GM18507 (cell line): ENCODE measurements around the gene FOXB2.
"Not testable (repeated sequence)": the region's sequence is repeated elsewhere in the genome, so short reads cannot be mapped to it uniquely, and the experiment has no call there.

Experiments used
- DNase-seq: peaks from one replicate; pipeline ENCODE4 v3.0.0; 2011; ENCODE audit warnings: low read depth; ENCODE audit not compliant: insufficient read length; ENCODE audit errors: extremely low spot score
- FAIRE-seq: peaks from 2 replicates; lab custom pipeline; 2011; peaks lifted over from hg19 to GRCh38; lab: Jason Lieb, UNC

FOXB2 gene

GRCh38 chr9:77040340-77040739 is 20.9 kb downstream of the FOXB2 start:
- DNase-seq (no peak), FAIRE-seq (no peak)

- FAIRE-seq, DNase-seq: not testable (repeated sequence)
Observed at GRCh38 chr9:77043743-77044142, 24.3 kb downstream of the FOXB2 start.

GRCh38 chr9:77060681-77061080 is 41.2 kb downstream of the FOXB2 start:
- not testable (repeated sequence) for FAIRE-seq, DNase-seq

GRCh38 chr9:77063645-77064285 is 44.3 kb downstream of the FOXB2 start:
- FAIRE-seq = no peak

GRCh38 chr9:77066388-77066787 is 46.9 kb downstream of the FOXB2 start:
- FAIRE-seq = no peak

More at GRCh38 chr9:77063645-77064285, 44.3 kb downstream of the FOXB2 start:
- DNase-seq = no peak

More at GRCh38 chr9:77066388-77066787, 46.9 kb downstream of the FOXB2 start:
- DNase-seq = no peak
